GM19193 (cell line): ENCODE data around the gene AOAH.

Experiments
- POLR2A ChIP-seq: IDR thresholded peaks from 4 replicates; pipeline ENCODE4 v1.6.1; 2011; ENCODE audit not compliant: insufficient read depth, insufficient read length; ENCODE audit errors: extremely low read depth

The AOAH gene

GRCh38 chr7:36683111-36683510, 41.2 kb downstream of the AOAH start:
- no peak for TF ChIP-seq POLR2A

- no peak for TF ChIP-seq POLR2A
These were observed 42.2 kb downstream of the AOAH start for GRCh38 chr7:36682102-36682501.

GRCh38 chr7:36677769-36678437, 46.4 kb downstream of the AOAH start:
- TF ChIP-seq POLR2A: no peak

GRCh38 chr7:36673703-36674102, 50.6 kb downstream of the AOAH start:
- TF ChIP-seq POLR2A: no peak

GRCh38 chr7:36671432-36671829, 52.9 kb downstream of the AOAH start:
- no peak for TF ChIP-seq POLR2A

- no peak for TF ChIP-seq POLR2A
These were observed 53.5 kb downstream of the AOAH start for GRCh38 chr7:36670585-36671431.

GRCh38 chr7:36668750-36669149, 55.5 kb downstream of the AOAH start:
- no peak for TF ChIP-seq POLR2A

GRCh38 chr7:36668080-36668479, 56.2 kb downstream of the AOAH start:
- no peak for TF ChIP-seq POLR2A

- TF ChIP-seq POLR2A: no peak
These were observed 57.1 kb downstream of the AOAH start for GRCh38 chr7:36667007-36667745.

GRCh38 chr7:36663481-36663880, 60.8 kb downstream of the AOAH start:
- TF ChIP-seq POLR2A: no peak

- no peak for TF ChIP-seq POLR2A
These were observed 63.0 kb downstream of the AOAH start for GRCh38 chr7:36661135-36661840.

- no peak for TF ChIP-seq POLR2A
These were observed 64.5 kb downstream of the AOAH start for GRCh38 chr7:36659638-36660341.

GRCh38 chr7:36659172-36659516, 65.2 kb downstream of the AOAH start:
- no peak for TF ChIP-seq POLR2A
